HG03432 (cell line): ENCODE data around the gene VWCE.
A peak's percentile ranks its signal among the peaks of the same experiment; 100 is the strongest.
"Not testable (repeated sequence)": the region's sequence is repeated elsewhere in the genome, so short reads cannot be mapped to it uniquely, and the experiment has no call there.

Experiments
- ATAC-seq: cut with Tn5 transposase; IDR thresholded peaks from one replicate; pipeline ENCODE4 v1.9.1; 2021; ENCODE audit warnings: mild to moderate bottlenecking, moderate library complexity; ENCODE audit not compliant: unreplicated experiment

Gene VWCE

GRCh38 chr11:61259363-61259762, 35.8 kb downstream of the VWCE start:
- no peak for ATAC-seq

- ATAC-seq: no peak
Measured at GRCh38 chr11:61258546-61258945, 36.6 kb downstream of the VWCE start.

- ATAC-seq: no peak
Measured at GRCh38 chr11:61256710-61257482, 38.2 kb downstream of the VWCE start.

- ATAC-seq: peak; percentile 70
Measured at GRCh38 chr11:61254403-61255025, 40.6 kb downstream of the VWCE start.

GRCh38 chr11:61252332-61252731, 42.8 kb downstream of the VWCE start:
- ATAC-seq: not testable (repeated sequence)

- not testable (repeated sequence) for ATAC-seq
Measured at GRCh38 chr11:61250796-61251765, 44.0 kb downstream of the VWCE start.

GRCh38 chr11:61249201-61249600, 45.9 kb downstream of the VWCE start:
- ATAC-seq: not testable (repeated sequence)

GRCh38 chr11:61248071-61248470, 47.0 kb downstream of the VWCE start:
- not testable (repeated sequence) for ATAC-seq

- not testable (repeated sequence) for ATAC-seq
Measured at GRCh38 chr11:61245284-61245964, 49.7 kb downstream of the VWCE start.

GRCh38 chr11:61241526-61241925, 53.6 kb downstream of the VWCE start:
- not testable (repeated sequence) for ATAC-seq

- not testable (repeated sequence) for ATAC-seq
Measured at GRCh38 chr11:61240875-61241274, 54.2 kb downstream of the VWCE start, which contains the start of gene PGA5. Gene PGA5 (plus strand): TSS chr11:61241175. CDS start chr11:61241227, 52 bp downstream.

- not testable (repeated sequence) for ATAC-seq
Measured at GRCh38 chr11:61240288-61240687, 54.8 kb downstream of the VWCE start.

- not testable (repeated sequence) for ATAC-seq
Measured at GRCh38 chr11:61237130-61237529, 58.0 kb downstream of the VWCE start.

GRCh38 chr11:61232548-61233145, 62.5 kb downstream of the VWCE start:
- ATAC-seq: not testable (repeated sequence)

- not testable (repeated sequence) for ATAC-seq
Measured at GRCh38 chr11:61231585-61231984, 63.5 kb downstream of the VWCE start.

GRCh38 chr11:61231033-61231432, 64.1 kb downstream of the VWCE start:
- ATAC-seq: not testable (repeated sequence)

GRCh38 chr11:61229458-61229857, 65.7 kb downstream of the VWCE start:
- ATAC-seq: not testable (repeated sequence)

GRCh38 chr11:61226457-61227137, 68.5 kb downstream of the VWCE start:
- not testable (repeated sequence) for ATAC-seq

- ATAC-seq: not testable (repeated sequence)
Measured at GRCh38 chr11:61222692-61223091, 72.4 kb downstream of the VWCE start.
